ENCODE data around the gene SPRY1. TPM values are rescaled to one million over a fixed set of nuclear protein-coding genes. Genes with fewer than 3 reads are reported as not detected.

The SPRY1 gene
- total and polyA plus RNA-seq, 4 donors, result 11.1 to 20.3 (median 12.4) TPM

DNA sequence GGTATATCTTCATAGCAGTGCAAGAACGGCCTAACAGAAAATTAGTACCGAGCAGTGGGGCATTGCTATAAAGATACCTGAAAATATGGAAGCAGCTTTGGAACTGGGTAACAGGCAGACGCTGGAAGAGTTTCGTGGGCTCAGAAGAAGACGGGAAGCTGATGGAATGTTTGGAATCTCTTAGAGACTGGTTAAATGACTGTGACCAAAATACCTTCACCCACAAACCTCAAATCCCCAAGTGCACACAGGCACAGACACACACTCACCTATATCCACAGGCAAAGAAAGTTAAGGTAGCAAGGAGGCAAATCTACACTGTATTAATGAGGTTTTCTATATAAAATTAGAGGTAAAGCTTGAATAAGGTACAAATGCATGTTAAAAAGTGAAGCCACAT lies 14.6 kb upstream of the SPRY1 start:
- H3K27me3 ChIP-seq (ENCODE audit: control insufficient read depth in 4 of 4, insufficient read depth in 4 of 4, low read length in 3 of 4), result no peaks in the 10 kb centered on the region
- H3K36me3 ChIP-seq (ENCODE audit: control insufficient read depth in 4 of 4, insufficient read depth in 3 of 4, low read depth in 1 of 4, low read length in 3 of 4), result no peaks in the 10 kb centered on the region
- TF ChIP-seq TAF1 (conservative IDR thresholded peaks at IDR 0.05) (no peak), SP1 (IDR thresholded peaks at IDR 0.05) (no peak), HNF4G (IDR thresholded peaks at IDR 0.05) (no peak), FOXA1 (IDR thresholded peaks at IDR 0.05) (no peak), JUND (IDR thresholded peaks at IDR 0.05) (no peak), GABPA (IDR thresholded peaks at IDR 0.05 in 1 of 2, conservative IDR thresholded peaks at IDR 0.05 in 1 of 2) (no peak)
- TF ChIP-seq, protein P1, sequence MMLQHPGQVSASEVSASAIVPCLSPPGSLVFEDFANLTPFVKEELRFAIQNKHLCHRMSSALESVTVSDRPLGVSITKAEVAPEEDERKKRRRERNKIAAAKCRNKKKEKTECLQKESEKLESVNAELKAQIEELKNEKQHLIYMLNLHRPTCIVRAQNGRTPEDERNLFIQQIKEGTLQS (IDR thresholded peaks at IDR 0.05), result no peak
- 96% methylated on average over 5 of the region's 5 CpGs for WGBS
- H3K4me3 ChIP-seq (ENCODE audit: low read depth in 1 of 3, low read length in 3 of 3), result no peak overlapping the region
- no peak overlapping the region for H3K9ac ChIP-seq (ENCODE audit: low read depth in 1 of 2, low read length in 2 of 2)
- H3K9me3 ChIP-seq (ENCODE audit: control insufficient read depth in 4 of 4, low read length in 3 of 4), result no peaks in the 10 kb centered on the region
- no peaks in the 10 kb centered on the region for H3K4me1 ChIP-seq (ENCODE audit: control insufficient read depth in 4 of 4, insufficient read depth in 4 of 4, low read length in 3 of 4)
- no peak overlapping the region for H3K27ac ChIP-seq (ENCODE audit: low read depth in 1 of 2, low read length in 2 of 2)
- DNase-seq (ENCODE audit: low spot score), result no peak

DNA sequence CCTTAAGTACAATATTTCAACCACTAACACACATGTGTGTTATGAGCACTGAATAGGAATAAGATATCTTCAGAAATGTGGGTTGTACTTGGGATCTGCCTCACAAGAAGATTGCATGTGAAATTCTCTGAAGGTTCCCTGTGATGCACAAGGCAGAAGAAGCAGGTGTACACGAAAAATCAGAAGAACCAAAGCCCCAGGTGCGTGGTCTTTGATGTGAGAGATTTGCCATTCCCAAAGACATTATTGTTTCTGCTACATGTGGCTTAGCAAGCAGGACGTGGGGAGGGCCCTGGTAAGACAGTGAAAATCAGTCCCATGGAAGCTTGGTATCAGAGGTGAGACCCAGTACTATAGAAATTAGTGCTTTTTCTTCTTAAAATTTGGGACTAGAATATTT lies 13.0 kb upstream of the SPRY1 start:
- 82% methylated on average over 3 of the region's 3 CpGs for WGBS
- no peaks in the 10 kb centered on the region for H3K4me1 ChIP-seq (ENCODE audit: control insufficient read depth in 4 of 4, insufficient read depth in 4 of 4, low read length in 3 of 4)
- H3K36me3 ChIP-seq (ENCODE audit: control insufficient read depth in 4 of 4, insufficient read depth in 3 of 4, low read depth in 1 of 4, low read length in 3 of 4), result no peaks in the 10 kb centered on the region
- H3K4me3 ChIP-seq (ENCODE audit: low read depth in 1 of 3, low read length in 3 of 3), result no peak overlapping the region
- H3K9me3 ChIP-seq (ENCODE audit: control insufficient read depth in 4 of 4, low read length in 3 of 4), result no peaks in the 10 kb centered on the region
- H3K27me3 ChIP-seq (ENCODE audit: control insufficient read depth in 4 of 4, insufficient read depth in 4 of 4, low read length in 3 of 4), result no peaks in the 10 kb centered on the region
- no peak overlapping the region for H3K9ac ChIP-seq (ENCODE audit: low read depth in 1 of 2, low read length in 2 of 2)
- H3K27ac ChIP-seq (ENCODE audit: low read depth in 1 of 2, low read length in 2 of 2), result no peak overlapping the region
- no peak for DNase-seq (ENCODE audit: low spot score)
- no peak for TF ChIP-seq EGR1 (IDR thresholded peaks at IDR 0.05; ENCODE audit: low read depth in 2 of 2)
- TF ChIP-seq RAD21 (IDR thresholded peaks at IDR 0.05), result no peak
- TF ChIP-seq SP1 (IDR thresholded peaks at IDR 0.05), result no peak
- no peak for TF ChIP-seq FOXA2 (IDR thresholded peaks at IDR 0.05)
- TF ChIP-seq HNF4A (conservative IDR thresholded peaks at IDR 0.05), result no peak
- no peak for TF ChIP-seq GABPA (IDR thresholded peaks at IDR 0.05 in 1 of 2, conservative IDR thresholded peaks at IDR 0.05 in 1 of 2)
- TF ChIP-seq HNF4G (IDR thresholded peaks at IDR 0.05), result no peak
- TF ChIP-seq, protein P1 (IDR thresholded peaks at IDR 0.05), result no peak
- TF ChIP-seq, protein P2, sequence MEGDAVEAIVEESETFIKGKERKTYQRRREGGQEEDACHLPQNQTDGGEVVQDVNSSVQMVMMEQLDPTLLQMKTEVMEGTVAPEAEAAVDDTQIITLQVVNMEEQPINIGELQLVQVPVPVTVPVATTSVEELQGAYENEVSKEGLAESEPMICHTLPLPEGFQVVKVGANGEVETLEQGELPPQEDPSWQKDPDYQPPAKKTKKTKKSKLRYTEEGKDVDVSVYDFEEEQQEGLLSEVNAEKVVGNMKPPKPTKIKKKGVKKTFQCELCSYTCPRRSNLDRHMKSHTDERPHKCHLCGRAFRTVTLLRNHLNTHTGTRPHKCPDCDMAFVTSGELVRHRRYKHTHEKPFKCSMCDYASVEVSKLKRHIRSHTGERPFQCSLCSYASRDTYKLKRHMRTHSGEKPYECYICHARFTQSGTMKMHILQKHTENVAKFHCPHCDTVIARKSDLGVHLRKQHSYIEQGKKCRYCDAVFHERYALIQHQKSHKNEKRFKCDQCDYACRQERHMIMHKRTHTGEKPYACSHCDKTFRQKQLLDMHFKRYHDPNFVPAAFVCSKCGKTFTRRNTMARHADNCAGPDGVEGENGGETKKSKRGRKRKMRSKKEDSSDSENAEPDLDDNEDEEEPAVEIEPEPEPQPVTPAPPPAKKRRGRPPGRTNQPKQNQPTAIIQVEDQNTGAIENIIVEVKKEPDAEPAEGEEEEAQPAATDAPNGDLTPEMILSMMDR (IDR thresholded peaks at IDR 0.05; ENCODE audit: low read depth, low read length, missing input control), result no peak
- TF ChIP-seq, protein P3, sequence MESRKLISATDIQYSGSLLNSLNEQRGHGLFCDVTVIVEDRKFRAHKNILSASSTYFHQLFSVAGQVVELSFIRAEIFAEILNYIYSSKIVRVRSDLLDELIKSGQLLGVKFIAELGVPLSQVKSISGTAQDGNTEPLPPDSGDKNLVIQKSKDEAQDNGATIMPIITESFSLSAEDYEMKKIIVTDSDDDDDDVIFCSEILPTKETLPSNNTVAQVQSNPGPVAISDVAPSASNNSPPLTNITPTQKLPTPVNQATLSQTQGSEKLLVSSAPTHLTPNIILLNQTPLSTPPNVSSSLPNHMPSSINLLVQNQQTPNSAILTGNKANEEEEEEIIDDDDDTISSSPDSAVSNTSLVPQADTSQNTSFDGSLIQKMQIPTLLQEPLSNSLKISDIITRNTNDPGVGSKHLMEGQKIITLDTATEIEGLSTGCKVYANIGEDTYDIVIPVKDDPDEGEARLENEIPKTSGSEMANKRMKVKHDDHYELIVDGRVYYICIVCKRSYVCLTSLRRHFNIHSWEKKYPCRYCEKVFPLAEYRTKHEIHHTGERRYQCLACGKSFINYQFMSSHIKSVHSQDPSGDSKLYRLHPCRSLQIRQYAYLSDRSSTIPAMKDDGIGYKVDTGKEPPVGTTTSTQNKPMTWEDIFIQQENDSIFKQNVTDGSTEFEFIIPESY (IDR thresholded peaks at IDR 0.05), result no peak
- no peak for TF ChIP-seq RXRA (IDR thresholded peaks at IDR 0.05)
- TF ChIP-seq, protein P4, sequence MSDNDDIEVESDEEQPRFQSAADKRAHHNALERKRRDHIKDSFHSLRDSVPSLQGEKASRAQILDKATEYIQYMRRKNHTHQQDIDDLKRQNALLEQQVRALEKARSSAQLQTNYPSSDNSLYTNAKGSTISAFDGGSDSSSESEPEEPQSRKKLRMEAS (IDR thresholded peaks at IDR 0.05), result no peak
- TF ChIP-seq JUND (IDR thresholded peaks at IDR 0.05), result no peak
- no peak for TF ChIP-seq NR2F2 (IDR thresholded peaks at IDR 0.05)
- no peak for TF ChIP-seq FOXA1 (IDR thresholded peaks at IDR 0.05)
- TF ChIP-seq YY1 (IDR thresholded peaks at IDR 0.05), result no peak

Data from liver (tissue), 9 donors.